ENCODE measurements around the gene RALBP1. TPM values are rescaled to one million over a fixed set of nuclear protein-coding genes. Genes with fewer than 3 reads are reported as not detected.

Gene RALBP1
- total and polyA plus RNA-seq, 4 donors: 15.6 to 34.8 (median 21.0) TPM

- TF ChIP-seq MAX (IDR thresholded peaks at IDR 0.05) (no peak), RXRA (IDR thresholded peaks at IDR 0.05) (no peak), HNF4G (IDR thresholded peaks at IDR 0.05) (no peak), ZBTB33 (IDR thresholded peaks at IDR 0.05) (no peak), GABPA (IDR thresholded peaks at IDR 0.05 in 1 of 2, conservative IDR thresholded peaks at IDR 0.05 in 1 of 2) (no peak), NR2F2 (IDR thresholded peaks at IDR 0.05) (no peak), YY1 (IDR thresholded peaks at IDR 0.05) (no peak)
- H3K27me3 ChIP-seq (ENCODE audit: control insufficient read depth in 4 of 4, insufficient read depth in 4 of 4, low read length in 3 of 4): no peaks in the 10 kb centered on the region
- no peak overlapping the region for H3K9ac ChIP-seq (ENCODE audit: low read depth in 1 of 2, low read length in 2 of 2)
- H3K4me1 ChIP-seq (ENCODE audit: control insufficient read depth in 4 of 4, insufficient read depth in 4 of 4, low read length in 3 of 4): peaks cover 0 to 6% (median 0%) of the 10 kb centered on the region in 4 donors
- H3K9me3 ChIP-seq (ENCODE audit: control insufficient read depth in 4 of 4, low read length in 3 of 4): peaks cover 0 to 11% (median 1%) of the 10 kb centered on the region in 4 donors
- peaks cover 3 to 19% (median 9%) of the 10 kb centered on the region in 4 donors for H3K36me3 ChIP-seq (ENCODE audit: control insufficient read depth in 4 of 4, insufficient read depth in 3 of 4, low read depth in 1 of 4, low read length in 3 of 4)
- no peak for DNase-seq (ENCODE audit: low spot score)
- H3K4me3 ChIP-seq (ENCODE audit: low read depth in 1 of 3, low read length in 3 of 3): no peak overlapping the region
- no peak overlapping the region for H3K27ac ChIP-seq (ENCODE audit: low read depth in 1 of 2, low read length in 2 of 2)
Measured at GRCh38 chr18:9526458-9526857, 51.1 kb downstream of the RALBP1 start.

- Histone ChIP-seq H3K4me3 (ENCODE audit: low read depth in 1 of 3, low read length in 3 of 3) (no peak overlapping the region), H3K4me1 (ENCODE audit: control insufficient read depth in 4 of 4, insufficient read depth in 4 of 4, low read length in 3 of 4) (peaks cover 0 to 6% (median 0%) of the 10 kb centered on the region in 4 donors), H3K27me3 (ENCODE audit: control insufficient read depth in 4 of 4, insufficient read depth in 4 of 4, low read length in 3 of 4) (no peaks in the 10 kb centered on the region), H3K9ac (ENCODE audit: low read depth in 1 of 2, low read length in 2 of 2) (no peak overlapping the region), H3K9me3 (ENCODE audit: control insufficient read depth in 4 of 4, low read length in 3 of 4) (peaks cover 0 to 11% (median 1%) of the 10 kb centered on the region in 4 donors), H3K27ac (ENCODE audit: low read depth in 1 of 2, low read length in 2 of 2) (no peak overlapping the region), H3K36me3 (ENCODE audit: control insufficient read depth in 4 of 4, insufficient read depth in 3 of 4, low read depth in 1 of 4, low read length in 3 of 4) (peaks cover 0 to 39% (median 27%) of the 10 kb centered on the region in 4 donors)
- DNase-seq (ENCODE audit: low spot score): no peak
- WGBS: 84% methylated on average over 6 of the region's 6 CpGs
- no peak for TF ChIP-seq RAD21 (IDR thresholded peaks at IDR 0.05)
Measured at GRCh38 chr18:9530226-9531009, 55.1 kb downstream of the RALBP1 start.

GRCh38 chr18:9531791-9532410, 56.6 kb downstream of the RALBP1 start:
- H3K36me3 ChIP-seq (ENCODE audit: control insufficient read depth in 4 of 4, insufficient read depth in 3 of 4, low read depth in 1 of 4, low read length in 3 of 4): peaks cover 0 to 52% (median 33%) of the 10 kb centered on the region in 4 donors
- H3K4me3 ChIP-seq (ENCODE audit: low read depth in 1 of 3, low read length in 3 of 3): no peak overlapping the region
- no peak for TF ChIP-seq JUND (IDR thresholded peaks at IDR 0.05)
- no peak for TF ChIP-seq FOXA1 (IDR thresholded peaks at IDR 0.05)
- TF ChIP-seq MAX (IDR thresholded peaks at IDR 0.05): no peak
- no peak for TF ChIP-seq CTCF (IDR thresholded peaks at IDR 0.05; ENCODE audit: low read depth, low read length, missing input control)
- no peak for TF ChIP-seq SP1 (IDR thresholded peaks at IDR 0.05)
- TF ChIP-seq HNF4G (IDR thresholded peaks at IDR 0.05): no peak
- no peak for TF ChIP-seq RAD21 (IDR thresholded peaks at IDR 0.05)
- no peak for TF ChIP-seq ZBTB33 (IDR thresholded peaks at IDR 0.05)
- TF ChIP-seq ATF3 (IDR thresholded peaks at IDR 0.05): no peak
- H3K27me3 ChIP-seq (ENCODE audit: control insufficient read depth in 4 of 4, insufficient read depth in 4 of 4, low read length in 3 of 4): no peaks in the 10 kb centered on the region
- 88% methylated on average over 7 of the region's 7 CpGs for WGBS
- H3K9me3 ChIP-seq (ENCODE audit: control insufficient read depth in 4 of 4, low read length in 3 of 4): peaks cover 0 to 11% (median 1%) of the 10 kb centered on the region in 4 donors
- no peak for DNase-seq (ENCODE audit: low spot score)
- H3K9ac ChIP-seq (ENCODE audit: low read depth in 1 of 2, low read length in 2 of 2): no peak overlapping the region
- no peak overlapping the region for H3K27ac ChIP-seq (ENCODE audit: low read depth in 1 of 2, low read length in 2 of 2)
- H3K4me1 ChIP-seq (ENCODE audit: control insufficient read depth in 4 of 4, insufficient read depth in 4 of 4, low read length in 3 of 4): peaks cover 0 to 6% (median 0%) of the 10 kb centered on the region in 4 donors
